IMR-90 (cell line): ENCODE measurements around the gene FGG. TPM values are rescaled to one million over a fixed set of nuclear protein-coding genes. Genes with fewer than 3 reads are reported as not detected.

Experiments
- ATAC-seq: fragments of 200-7000 bp; cut with Tn5 transposase; 2 replicates; pipeline ENCODE4 v1.9.1; 2020; ENCODE audit warnings: low read depth, mild to moderate bottlenecking, moderate library complexity
- BruUV-seq: library from RNA; stranded (reverse); fragments of 400-500 nt; replicated peaks from 2 replicates; lab custom pipeline; 2021; lab: Mats Ljungman, UMichigan
- CTCF ChIA-PET: fragments of 300-600 bp; formaldehyde crosslinking; extraction: SDS; loops from one replicate; lab custom pipeline; 2021; ENCODE audit warnings: antibody characterized with exemption; lab: Yijun Ruan, JAX
- POLR2A ChIA-PET: fragments of 300-600 bp; sonication (Branson Sonifier 250); formaldehyde crosslinking; loops from one replicate; lab custom pipeline; 2022; ENCODE audit warnings: antibody characterized with exemption; ENCODE audit not compliant: unreplicated experiment; lab: Charles Lee
- DNase-seq: peaks from one replicate; pipeline ENCODE4 v3.0.0; 2013
- H2AFZ ChIP-seq: replicated peaks from 2 replicates; pipeline ENCODE3; 2013; ENCODE audit warnings: low read length, mild to moderate bottlenecking; ENCODE audit not compliant: poor library complexity
- H2AK5ac ChIP-seq: 2 replicates; pipeline ENCODE4 v1.6.1; 2013; ENCODE audit warnings: low read depth, low read length, inconsistent platforms
- H2AK9ac ChIP-seq: replicated peaks from 2 replicates; pipeline ENCODE3; 2013; ENCODE audit warnings: mild to moderate bottlenecking, low read depth, low read length, moderate library complexity; ENCODE audit not compliant: poor library complexity
- H2BK120ac ChIP-seq: 2 replicates; pipeline ENCODE4 v1.6.1; 2013; ENCODE audit warnings: low read depth, low read length, inconsistent platforms
- H2BK15ac ChIP-seq: 3 replicates; pipeline ENCODE4 v1.6.1; 2013; ENCODE audit warnings: low read depth, low read length, inconsistent platforms
- H2BK20ac ChIP-seq: 2 replicates; pipeline ENCODE4 v1.6.1; 2013; ENCODE audit warnings: low read depth, mild to moderate bottlenecking, inconsistent platforms, low read length, moderate library complexity
- H2BK5ac ChIP-seq: 2 replicates; pipeline ENCODE4 v1.6.1; 2013; ENCODE audit warnings: mild to moderate bottlenecking, low read depth, low read length, inconsistent platforms; ENCODE audit not compliant: poor library complexity, severe bottlenecking
- H3K14ac ChIP-seq: replicated peaks from 2 replicates; pipeline ENCODE4 v1.6.1; 2013; ENCODE audit warnings: low read depth, low read length, inconsistent platforms
- H3K18ac ChIP-seq: 2 replicates; pipeline ENCODE4 v1.6.1; 2013; ENCODE audit warnings: low read depth, low read length, control low read depth
- H3K23ac ChIP-seq: 2 replicates; pipeline ENCODE4 v1.6.1; 2013; ENCODE audit warnings: low read depth, low read length, inconsistent platforms
- H3K27ac ChIP-seq: 2 replicates; pipeline ENCODE4 v1.5.1; 2013; ENCODE audit warnings: mild to moderate bottlenecking, control low read depth, low read length; ENCODE audit not compliant: insufficient read depth
- H3K27me3 ChIP-seq: 2 replicates; pipeline ENCODE4 v1.6.1; 2013; ENCODE audit warnings: low read length; ENCODE audit not compliant: control insufficient read depth, insufficient read depth
- H3K36me3 ChIP-seq: 2 replicates; pipeline ENCODE4 v1.6.1; 2013; ENCODE audit warnings: low read length, mixed read lengths; ENCODE audit not compliant: control insufficient read depth, insufficient read depth
- H3K4ac ChIP-seq: 2 replicates; pipeline ENCODE4 v1.6.1; 2013; ENCODE audit warnings: low read depth, low read length, inconsistent platforms
- H3K4me1 ChIP-seq: 2 replicates; pipeline ENCODE4 v1.6.1; 2013; ENCODE audit warnings: low read length, mixed read lengths; ENCODE audit not compliant: control insufficient read depth, insufficient read depth
- H3K4me2 ChIP-seq: 2 replicates; pipeline ENCODE4 v1.6.1; 2013; ENCODE audit warnings: low read depth, mild to moderate bottlenecking, control low read depth, low read length, moderate library complexity
- H3K4me3 ChIP-seq: 2 replicates; pipeline ENCODE4 v1.5.1; 2013; ENCODE audit warnings: low read depth, mild to moderate bottlenecking, control low read depth, low read length, moderate library complexity; ENCODE audit not compliant: insufficient read depth
- H3K56ac ChIP-seq: 2 replicates; pipeline ENCODE4 v1.6.1; 2013; ENCODE audit warnings: low read length, inconsistent platforms; ENCODE audit not compliant: insufficient read depth; ENCODE audit errors: extremely low read depth
- H3K79me1 ChIP-seq, 2 experiments: 2 replicates each; pipeline ENCODE4 v1.6.1; 2013; ENCODE audit warnings: low read length in 2 of 2, inconsistent platforms in 1 of 2, low read depth in 1 of 2
- H3K9ac ChIP-seq: 2 replicates; pipeline ENCODE4 v1.6.1; 2013; ENCODE audit warnings: low read depth, low read length, control low read depth
- H3K9me1 ChIP-seq: 2 replicates; pipeline ENCODE4 v1.6.1; 2013; ENCODE audit warnings: low read length, inconsistent platforms; ENCODE audit not compliant: insufficient read depth
- H3K9me3 ChIP-seq: 2 replicates; pipeline ENCODE4 v1.6.1; 2013; ENCODE audit warnings: low read length; ENCODE audit not compliant: control insufficient read depth, insufficient read depth
- H4K20me1 ChIP-seq: 2 replicates; pipeline ENCODE4 v1.6.1; 2013; ENCODE audit warnings: low read length, inconsistent platforms; ENCODE audit not compliant: insufficient read depth
- H4K5ac ChIP-seq: 2 replicates; pipeline ENCODE4 v1.6.1; 2013; ENCODE audit warnings: mild to moderate bottlenecking, low read depth, low read length, control low read depth
- H4K8ac ChIP-seq, 2 experiments: 2 replicates each; pipeline ENCODE4 v1.6.1; 2013; ENCODE audit warnings: low read depth in 2 of 2, low read length in 2 of 2, control low read depth in 1 of 2, inconsistent platforms in 1 of 2
- H4K91ac ChIP-seq: 2 replicates; pipeline ENCODE4 v1.6.1; 2013; ENCODE audit warnings: low read depth, low read length, inconsistent platforms; ENCODE audit not compliant: insufficient read depth
- BHLHE40 ChIP-seq: fragments of 150-350 bp; IDR thresholded peaks from 2 replicates; pipeline ENCODE4 v1.6.1; 2016; ENCODE audit warnings: mild to moderate bottlenecking, low read depth, low read length
- CEBPB ChIP-seq: IDR thresholded peaks from 2 replicates; pipeline ENCODE4 v1.6.1; 2012; ENCODE audit warnings: low read depth, low read length, improper control_type of control experiment
- CHD1 ChIP-seq: IDR thresholded peaks from 2 replicates; pipeline ENCODE4 v1.6.1; 2012; ENCODE audit warnings: low read depth, low read length, improper control_type of control experiment
- ELK1 ChIP-seq: fragments of 150-350 bp; IDR thresholded peaks from 2 replicates; pipeline ENCODE4 v1.6.1; 2016; ENCODE audit warnings: low read depth, mild to moderate bottlenecking, low read length, moderate library complexity, borderline replicate concordance
- FOS ChIP-seq: fragments of 150-350 bp; IDR thresholded peaks from 2 replicates; pipeline ENCODE4 v1.6.1; 2016; ENCODE audit warnings: low read depth, low read length
- MAFK ChIP-seq: IDR thresholded peaks from 2 replicates; pipeline ENCODE4 v1.6.1; 2012; ENCODE audit warnings: low read depth, low read length, improper control_type of control experiment
- MAZ ChIP-seq: IDR thresholded peaks from 2 replicates; pipeline ENCODE4 v1.6.1; 2012; ENCODE audit warnings: low read depth, mild to moderate bottlenecking, low read length, improper control_type of control experiment, moderate library complexity, borderline replicate concordance
- MXI1 ChIP-seq: IDR thresholded peaks from 2 replicates; pipeline ENCODE4 v1.6.1; 2012; ENCODE audit warnings: low read depth, mild to moderate bottlenecking, low read length, moderate library complexity, borderline replicate concordance
- NFE2L2 ChIP-seq: fragments of 150-350 bp; IDR thresholded peaks from 2 replicates; pipeline ENCODE4 v1.6.1; 2016; ENCODE audit warnings: low read depth, mild to moderate bottlenecking, low read length
- POLR2A ChIP-seq: IDR thresholded peaks from 2 replicates; pipeline ENCODE4 v1.6.1; 2012; ENCODE audit warnings: mild to moderate bottlenecking, low read depth, low read length
- RAD21 ChIP-seq: IDR thresholded peaks from 2 replicates; pipeline ENCODE4 v1.6.1; 2012; ENCODE audit warnings: low read length, improper control_type of control experiment
- RCOR1 ChIP-seq: IDR thresholded peaks from 2 replicates; pipeline ENCODE4 v1.6.1; 2012; ENCODE audit warnings: mild to moderate bottlenecking, low read length, improper control_type of control experiment; ENCODE audit not compliant: insufficient replicate concordance
- RFX5 ChIP-seq: IDR thresholded peaks from 2 replicates; pipeline ENCODE4 v1.8.0; 2012; ENCODE audit warnings: low read depth, mild to moderate bottlenecking, low read length, moderate library complexity
- SMC3 ChIP-seq: fragments of 150-350 bp; IDR thresholded peaks from 2 replicates; pipeline ENCODE4 v1.6.1; 2016; ENCODE audit warnings: low read depth, mild to moderate bottlenecking, antibody characterized with exemption, low read length, moderate library complexity
- WGBS, 2 experiments: methylation state at CpG; one replicate each; pipeline versions ENCODE4 v1.1.5 to v1.1.7; 2013; ENCODE audit warnings: missing lambda C conversion rate in 2 of 2; ENCODE audit not compliant: insufficient read length in 1 of 2; ENCODE audit errors: extremely low coverage in 2 of 2; 5-methylcytosine and 5-hydroxymethylcytosine counted together
- dilution Hi-C: fragments of 300-500 bp; cut with HindIII; formaldehyde crosslinking; loops from one replicate; pipeline ENCODE4 v1.14.3; 2018; ENCODE audit warnings: low sequenced_read_pairs; ENCODE audit not compliant: unreplicated experiment
- in situ Hi-C: fragments of 300-500 bp; cut with MboI; formaldehyde crosslinking; loops from 3 replicates; pipeline ENCODE4 v1.14.3; 2019; ENCODE audit warnings: low sequenced_read_pairs, inconsistent platforms, mixed read lengths
- intact Hi-C: fragments of 100-400 bp; cut with micrococcal nuclease; formaldehyde crosslinking; loops from 2 replicates; pipeline ENCODE4 v1.10.0; 2022
- polyA plus RNA-seq, 3 experiments: library from polyadenylated mRNA; depleted of rRNA; stranded (reverse); fragments of >200 nt; gene quantifications; 2 replicates each; pipeline ENCODE4 v1.2.3, GENCODE V29; 2012; ENCODE audit warnings: low replicate concordance in 1 of 3
- total RNA-seq: library from RNA; depleted of rRNA; stranded (reverse); fragments of >200 nt; gene quantifications from 2 replicates; pipeline ENCODE4 v1.2.3, GENCODE V29; 2012
- TF ChIP-seq, protein P1 (sequence below): conservative IDR thresholded peaks from 2 replicates; pipeline ENCODE4 v1.5.1; 2012; ENCODE audit warnings: mild to moderate bottlenecking, low read depth, low read length, improper control_type of control experiment
- TF ChIP-seq, protein P2 (sequence below): fragments of 150-350 bp; IDR thresholded peaks from 2 replicates; pipeline ENCODE4 v1.6.1; 2017; ENCODE audit warnings: mild to moderate bottlenecking, antibody characterized with exemption, low read length, low read depth

The FGG gene
- total and polyA plus RNA-seq, 2 of the 4 experiments (the other 2 are of a cell fraction) = not detected

- Histone ChIP-seq H4K20me1 (no peaks in the 10 kb centered on the region), H4K5ac (no peak overlapping the region), H3K9ac (no peak overlapping the region), H4K91ac (no peak overlapping the region), H4K8ac (no peak overlapping the region), H2AFZ (no peak overlapping the region), H3K79me1 (no peaks in the 10 kb centered on the region), H3K56ac (no peak overlapping the region), H2BK5ac (no peak overlapping the region), H2BK20ac (no peak overlapping the region), H3K9me3 (no peaks in the 10 kb centered on the region), H3K9me1 (no peaks in the 10 kb centered on the region), H3K23ac (no peak overlapping the region), H2BK120ac (no peak overlapping the region), H3K14ac (no peak overlapping the region), H3K4me1 (no peaks in the 10 kb centered on the region), H3K4ac (no peak overlapping the region), H3K18ac (no peak overlapping the region), H2BK15ac (no peak overlapping the region), H3K4me2 (no peak overlapping the region), H3K36me3 (no peaks in the 10 kb centered on the region), H2AK9ac (no peak overlapping the region), H3K4me3 (no peak overlapping the region), H3K27ac (no peak overlapping the region), H2AK5ac (no peak overlapping the region), H3K27me3 (no peaks in the 10 kb centered on the region)
- ChIA-PET POLR2A (no interaction called here), CTCF (no interaction called here)
- no TSS peak for BruUV-seq
- in situ Hi-C loops (no loop called here), dilution Hi-C loops (no loop called here), intact Hi-C loops (no loop called here)
- no peak for TF ChIP-seq MAZ
- TF ChIP-seq BHLHE40 = no peak
- no peak for TF ChIP-seq RAD21
- no peak for TF ChIP-seq SMC3
- TF ChIP-seq CHD1 = no peak
- TF ChIP-seq CEBPB = no peak
- TF ChIP-seq, protein P1, sequence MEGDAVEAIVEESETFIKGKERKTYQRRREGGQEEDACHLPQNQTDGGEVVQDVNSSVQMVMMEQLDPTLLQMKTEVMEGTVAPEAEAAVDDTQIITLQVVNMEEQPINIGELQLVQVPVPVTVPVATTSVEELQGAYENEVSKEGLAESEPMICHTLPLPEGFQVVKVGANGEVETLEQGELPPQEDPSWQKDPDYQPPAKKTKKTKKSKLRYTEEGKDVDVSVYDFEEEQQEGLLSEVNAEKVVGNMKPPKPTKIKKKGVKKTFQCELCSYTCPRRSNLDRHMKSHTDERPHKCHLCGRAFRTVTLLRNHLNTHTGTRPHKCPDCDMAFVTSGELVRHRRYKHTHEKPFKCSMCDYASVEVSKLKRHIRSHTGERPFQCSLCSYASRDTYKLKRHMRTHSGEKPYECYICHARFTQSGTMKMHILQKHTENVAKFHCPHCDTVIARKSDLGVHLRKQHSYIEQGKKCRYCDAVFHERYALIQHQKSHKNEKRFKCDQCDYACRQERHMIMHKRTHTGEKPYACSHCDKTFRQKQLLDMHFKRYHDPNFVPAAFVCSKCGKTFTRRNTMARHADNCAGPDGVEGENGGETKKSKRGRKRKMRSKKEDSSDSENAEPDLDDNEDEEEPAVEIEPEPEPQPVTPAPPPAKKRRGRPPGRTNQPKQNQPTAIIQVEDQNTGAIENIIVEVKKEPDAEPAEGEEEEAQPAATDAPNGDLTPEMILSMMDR = no peak
- no peak for TF ChIP-seq NFE2L2
- TF ChIP-seq, protein P2, sequence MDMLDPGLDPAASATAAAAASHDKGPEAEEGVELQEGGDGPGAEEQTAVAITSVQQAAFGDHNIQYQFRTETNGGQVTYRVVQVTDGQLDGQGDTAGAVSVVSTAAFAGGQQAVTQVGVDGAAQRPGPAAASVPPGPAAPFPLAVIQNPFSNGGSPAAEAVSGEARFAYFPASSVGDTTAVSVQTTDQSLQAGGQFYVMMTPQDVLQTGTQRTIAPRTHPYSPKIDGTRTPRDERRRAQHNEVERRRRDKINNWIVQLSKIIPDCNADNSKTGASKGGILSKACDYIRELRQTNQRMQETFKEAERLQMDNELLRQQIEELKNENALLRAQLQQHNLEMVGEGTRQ = no peak
- TF ChIP-seq FOS = no peak
- TF ChIP-seq POLR2A = no peak
- no peak for TF ChIP-seq MAFK
- no peak for TF ChIP-seq MXI1
- no peak for TF ChIP-seq ELK1
- no peak for TF ChIP-seq RCOR1
- TF ChIP-seq RFX5 = no peak
- WGBS, 2 experiments = no CpG with 5 or more reads among the region's 3 CpGs
- ATAC-seq (no peak), DNase-seq (no peak)
Observed at GRCh38 chr4:154591890-154592289, 20.6 kb downstream of the FGG start.
